Hematopoietic multipotent progenitor cell (in vitro differentiated cells): Measurements from ENCODE around the gene SEPTIN3. TPM values are rescaled to one million over a fixed set of nuclear protein-coding genes. Genes with fewer than 3 reads are reported as not detected.

Source experiments
- DNase-seq, 3 donors: peaks; one replicate each; pipeline ENCODE4 v3.0.0-alpha.2; 2011 to 2015; ENCODE audit warnings: low read depth in 2 of 3, low spot score in 2 of 3
- total RNA-seq: library from RNA; depleted of rRNA; stranded (reverse); fragments of >200 nt; gene quantifications from one replicate; pipeline ENCODE4 v1.2.3, GENCODE V29; 2012

The SEPTIN3 gene
- total RNA-seq, 1 donor = under 0.01 TPM

GRCh38 chr22:42013385-42013784 lies 44.1 kb downstream of the SEPTIN3 start:
- DNase-seq = no peak

GRCh38 chr22:42016111-42016510 lies 46.9 kb downstream of the SEPTIN3 start:
- DNase-seq = no peak

- no peak for DNase-seq
Measured at GRCh38 chr22:42018224-42018623, 49.0 kb downstream of the SEPTIN3 start.

Other genes with a start within 250 kb of the SEPTIN3 start
- 15.9 TPM for gene CCDC134, start 168.8 kb upstream of the SEPTIN3 start, total RNA-seq
- gene SREBF2, start 136.3 kb upstream of the SEPTIN3 start, total RNA-seq = 95.9 TPM
- under 0.01 TPM for gene SHISA8, start 54.4 kb upstream of the SEPTIN3 start, total RNA-seq
- 1.1 TPM for gene TNFRSF13C, start 42.6 kb upstream of the SEPTIN3 start, total RNA-seq
- gene CENPM, start 22.3 kb upstream of the SEPTIN3 start, total RNA-seq = 19.9 TPM
- 1.6 TPM for gene WBP2NL, start 29.3 kb downstream of the SEPTIN3 start, total RNA-seq
- gene NAGA, start 101.4 kb downstream of the SEPTIN3 start, total RNA-seq = 46.6 TPM
- gene PHETA2, start 104.8 kb downstream of the SEPTIN3 start, total RNA-seq = 10.0 TPM
- 18.6 TPM for gene SMDT1, start 110.3 kb downstream of the SEPTIN3 start, total RNA-seq
- 18.0 TPM for gene NDUFA6, start 121.3 kb downstream of the SEPTIN3 start, total RNA-seq
- 0.27 TPM for gene CYP2D6, start 161.4 kb downstream of the SEPTIN3 start, total RNA-seq